Transverse colon (tissue), 4 donors: Measurements from ENCODE around the gene SMC4.

Experiments used
- POLR2AphosphoS5 ChIP-seq, 3 donors: sonication (generic); formaldehyde crosslinking; IDR thresholded peaks; one replicate each; pipeline ENCODE4 v1.6.1; 2016; ENCODE audit warnings: antibody characterized with exemption in 3 of 3
- TF ChIP-seq, protein P1 (sequence below), 5 experiments: fragments of 200-600 bp in 3 of 5; fragments of 450-650 bp in 2 of 5; sonication (generic) in 3 of 5; IDR thresholded peaks; 1 replicate in 2 of 5; 2 replicates in 3 of 5; pipeline ENCODE4 v1.5.1; 2016 to 2017; ENCODE audit warnings: antibody characterized with exemption in 5 of 5, inconsistent platforms in 3 of 5, mild to moderate bottlenecking in 2 of 5, moderate library complexity in 1 of 5

DNA sequence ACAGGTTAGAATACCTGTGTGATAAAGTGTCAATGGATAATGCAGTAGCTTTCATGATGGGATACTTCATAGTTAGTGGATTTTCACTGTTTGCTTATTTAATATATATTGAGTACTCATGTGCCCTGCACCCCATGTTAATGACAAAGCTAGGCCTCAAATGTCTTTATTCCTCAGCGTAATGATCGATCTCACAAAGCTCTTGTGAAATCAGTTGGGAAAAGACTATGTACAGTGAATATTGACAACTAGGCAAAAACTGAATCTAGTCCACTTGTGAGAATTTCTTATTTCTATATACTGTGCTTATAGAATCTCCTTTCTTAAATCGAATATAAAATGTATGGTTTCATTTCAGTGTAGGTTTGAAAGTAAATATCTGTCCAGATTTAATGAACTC is 17.9 kb downstream of the SMC4 start:
- no peak for TF ChIP-seq POLR2AphosphoS5 (IDR thresholded peaks at IDR 0.05)
- TF ChIP-seq, protein P1, sequence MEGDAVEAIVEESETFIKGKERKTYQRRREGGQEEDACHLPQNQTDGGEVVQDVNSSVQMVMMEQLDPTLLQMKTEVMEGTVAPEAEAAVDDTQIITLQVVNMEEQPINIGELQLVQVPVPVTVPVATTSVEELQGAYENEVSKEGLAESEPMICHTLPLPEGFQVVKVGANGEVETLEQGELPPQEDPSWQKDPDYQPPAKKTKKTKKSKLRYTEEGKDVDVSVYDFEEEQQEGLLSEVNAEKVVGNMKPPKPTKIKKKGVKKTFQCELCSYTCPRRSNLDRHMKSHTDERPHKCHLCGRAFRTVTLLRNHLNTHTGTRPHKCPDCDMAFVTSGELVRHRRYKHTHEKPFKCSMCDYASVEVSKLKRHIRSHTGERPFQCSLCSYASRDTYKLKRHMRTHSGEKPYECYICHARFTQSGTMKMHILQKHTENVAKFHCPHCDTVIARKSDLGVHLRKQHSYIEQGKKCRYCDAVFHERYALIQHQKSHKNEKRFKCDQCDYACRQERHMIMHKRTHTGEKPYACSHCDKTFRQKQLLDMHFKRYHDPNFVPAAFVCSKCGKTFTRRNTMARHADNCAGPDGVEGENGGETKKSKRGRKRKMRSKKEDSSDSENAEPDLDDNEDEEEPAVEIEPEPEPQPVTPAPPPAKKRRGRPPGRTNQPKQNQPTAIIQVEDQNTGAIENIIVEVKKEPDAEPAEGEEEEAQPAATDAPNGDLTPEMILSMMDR (IDR thresholded peaks at IDR 0.05): no peak
